Measurements from ENCODE around the gene ATP1A4. TPM values are rescaled to one million over a fixed set of nuclear protein-coding genes. Genes with fewer than 3 reads are reported as not detected.

Gene ATP1A4
- total and polyA plus RNA-seq, 2 of the 13 experiments (the other 11 are each of a cell fraction or from before 2014, with no cell fraction given): not detected

- H3K4me2 ChIP-seq (ENCODE audit: low read depth, low read length): no peak overlapping the region
- in situ Hi-C loops (cut with HindIII; ENCODE audit: extremely low pct_ligation_motif_present, low pct_unique_long_range_greater_than_20kb): no loop called here
- H3K36me3 ChIP-seq (replicated peaks in 1 of 2; ENCODE audit: control insufficient read depth in 1 of 2, insufficient read depth in 2 of 2, low read length in 2 of 2): no peaks in the 10 kb centered on the region
- no peaks in the 10 kb centered on the region for H3K79me2 ChIP-seq (ENCODE audit: insufficient read depth, low read length)
- no peak overlapping the region for H3K4me3 ChIP-seq (replicated peaks in 1 of 3; ENCODE audit: insufficient read depth in 1 of 3, low read depth in 2 of 3, low read length in 3 of 3)
- 84% methylated on average over 5 of the region's 5 CpGs for WGBS (ENCODE audit: low lambda C conversion rate)
- H3K9ac ChIP-seq (ENCODE audit: insufficient read depth, low read depth, low read length): no peak overlapping the region
- ChIA-PET POLR2A (no interaction called here), CTCF (ENCODE audit: low intra/inter-chr PET ratio, low total read pairs) (no interaction called here)
- ATAC-seq (no peak), FAIRE-seq (no peak), DNase-seq (ENCODE audit: low spot score) (no peak)
- no peaks in the 10 kb centered on the region for H4K20me1 ChIP-seq (ENCODE audit: insufficient read depth, low read length)
- peaks cover 8% of the 10 kb centered on the region for H3K4me1 ChIP-seq (ENCODE audit: insufficient read depth, low read length)
- intact Hi-C loops (cut with micrococcal nuclease; ENCODE audit: unreplicated experiment): no loop called here
- TF ChIP-seq, protein P1, sequence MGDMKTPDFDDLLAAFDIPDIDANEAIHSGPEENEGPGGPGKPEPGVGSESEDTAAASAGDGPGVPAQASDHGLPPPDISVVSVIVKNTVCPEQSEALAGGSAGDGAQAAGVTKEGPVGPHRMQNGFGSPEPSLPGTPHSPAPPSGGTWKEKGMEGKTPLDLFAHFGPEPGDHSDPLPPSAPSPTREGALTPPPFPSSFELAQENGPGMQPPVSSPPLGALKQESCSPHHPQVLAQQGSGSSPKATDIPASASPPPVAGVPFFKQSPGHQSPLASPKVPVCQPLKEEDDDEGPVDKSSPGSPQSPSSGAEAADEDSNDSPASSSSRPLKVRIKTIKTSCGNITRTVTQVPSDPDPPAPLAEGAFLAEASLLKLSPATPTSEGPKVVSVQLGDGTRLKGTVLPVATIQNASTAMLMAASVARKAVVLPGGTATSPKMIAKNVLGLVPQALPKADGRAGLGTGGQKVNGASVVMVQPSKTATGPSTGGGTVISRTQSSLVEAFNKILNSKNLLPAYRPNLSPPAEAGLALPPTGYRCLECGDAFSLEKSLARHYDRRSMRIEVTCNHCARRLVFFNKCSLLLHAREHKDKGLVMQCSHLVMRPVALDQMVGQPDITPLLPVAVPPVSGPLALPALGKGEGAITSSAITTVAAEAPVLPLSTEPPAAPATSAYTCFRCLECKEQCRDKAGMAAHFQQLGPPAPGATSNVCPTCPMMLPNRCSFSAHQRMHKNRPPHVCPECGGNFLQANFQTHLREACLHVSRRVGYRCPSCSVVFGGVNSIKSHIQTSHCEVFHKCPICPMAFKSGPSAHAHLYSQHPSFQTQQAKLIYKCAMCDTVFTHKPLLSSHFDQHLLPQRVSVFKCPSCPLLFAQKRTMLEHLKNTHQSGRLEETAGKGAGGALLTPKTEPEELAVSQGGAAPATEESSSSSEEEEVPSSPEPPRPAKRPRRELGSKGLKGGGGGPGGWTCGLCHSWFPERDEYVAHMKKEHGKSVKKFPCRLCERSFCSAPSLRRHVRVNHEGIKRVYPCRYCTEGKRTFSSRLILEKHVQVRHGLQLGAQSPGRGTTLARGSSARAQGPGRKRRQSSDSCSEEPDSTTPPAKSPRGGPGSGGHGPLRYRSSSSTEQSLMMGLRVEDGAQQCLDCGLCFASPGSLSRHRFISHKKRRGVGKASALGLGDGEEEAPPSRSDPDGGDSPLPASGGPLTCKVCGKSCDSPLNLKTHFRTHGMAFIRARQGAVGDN (CRISPR knock-in tag; IDR thresholded peaks at IDR 0.05): no peak
- TF ChIP-seq BRF2 (CRISPR knock-in tag; IDR thresholded peaks at IDR 0.05): no peak
- no peak for TF ChIP-seq CCAR2 (optimal IDR thresholded peaks at IDR 0.05; ENCODE audit: low read depth, low read length)
- no peak for TF ChIP-seq SOX6 (IDR thresholded peaks at IDR 0.05)
- TF ChIP-seq SOX6 (CRISPR knock-in tag; IDR thresholded peaks at IDR 0.05): no peak
- no peak for TF ChIP-seq ZNF335 (CRISPR knock-in tag; IDR thresholded peaks at IDR 0.05)
- TF ChIP-seq GLMP (CRISPR knock-in tag; IDR thresholded peaks at IDR 0.05; ENCODE audit: borderline replicate concordance): no peak
- TF ChIP-seq IRX3 (CRISPR knock-in tag; IDR thresholded peaks at IDR 0.05; ENCODE audit: borderline replicate concordance, low read depth): no peak
- no peak for TF ChIP-seq ZNF30 (CRISPR knock-in tag; IDR thresholded peaks at IDR 0.05)
- no peak for TF ChIP-seq MBD4 (IDR thresholded peaks at IDR 0.05; ENCODE audit: borderline replicate concordance, low read length)
- TF ChIP-seq ELF1 (CRISPR knock-in tag; IDR thresholded peaks at IDR 0.05): no peak
- no peak for TF ChIP-seq SMC3 (IDR thresholded peaks at IDR 0.05; ENCODE audit: low read length)
- TF ChIP-seq, protein P2, sequence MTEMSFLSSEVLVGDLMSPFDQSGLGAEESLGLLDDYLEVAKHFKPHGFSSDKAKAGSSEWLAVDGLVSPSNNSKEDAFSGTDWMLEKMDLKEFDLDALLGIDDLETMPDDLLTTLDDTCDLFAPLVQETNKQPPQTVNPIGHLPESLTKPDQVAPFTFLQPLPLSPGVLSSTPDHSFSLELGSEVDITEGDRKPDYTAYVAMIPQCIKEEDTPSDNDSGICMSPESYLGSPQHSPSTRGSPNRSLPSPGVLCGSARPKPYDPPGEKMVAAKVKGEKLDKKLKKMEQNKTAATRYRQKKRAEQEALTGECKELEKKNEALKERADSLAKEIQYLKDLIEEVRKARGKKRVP (CRISPR knock-in tag; IDR thresholded peaks at IDR 0.05): no peak
- no peak for TF ChIP-seq ZBTB20 (CRISPR knock-in tag; IDR thresholded peaks at IDR 0.05; ENCODE audit: borderline replicate concordance, low read depth)
- no peaks in the 10 kb centered on the region for H3K9me3 ChIP-seq (ENCODE audit: low read length)
- no TSS peak for BruUV-seq (replicated peaks)
- no peak overlapping the region for H2AFZ ChIP-seq (ENCODE audit: low read length)
- H3K27ac ChIP-seq (ENCODE audit: extremely low read length, insufficient read depth, low read length): no peak overlapping the region
- H3K27me3 ChIP-seq (ENCODE audit: control insufficient read depth in 1 of 2, insufficient read depth in 2 of 2, low read length in 2 of 2): no peaks in the 10 kb centered on the region
These were observed 14.5 kb upstream of the ATP1A4 start for GRCh38 chr1:160136926-160137200.

Measured in HepG2 (cell line).